BJ (cell line): ENCODE measurements around the gene RMDN3. TPM values are rescaled to one million over a fixed set of nuclear protein-coding genes. Genes with fewer than 3 reads are reported as not detected.

Experiments
- CTCF ChIA-PET: fragments of 350-600 bp; formaldehyde crosslinking; extraction: SDS; loops from one replicate; lab custom pipeline; 2021; ENCODE audit warnings: antibody characterized with exemption, inconsistent platforms; lab: Yijun Ruan, JAX
- POLR2A ChIA-PET: fragments of 300-600 bp; sonication (Branson Sonifier 250); formaldehyde crosslinking; extraction: SDS; loops from one replicate; lab custom pipeline; 2021; ENCODE audit warnings: antibody characterized with exemption; lab: Charles Lee
- DNase-seq: peaks from one replicate; pipeline ENCODE4 v3.0.0-alpha.2; 2011; ENCODE audit warnings: low read depth
- H3K27me3 ChIP-seq: 2 replicates; pipeline ENCODE4 v1.6.0; 2011; ENCODE audit warnings: low read length; ENCODE audit not compliant: control insufficient read depth, insufficient read depth
- H3K36me3 ChIP-seq: 2 replicates; pipeline ENCODE4 v1.5.1; 2011; ENCODE audit warnings: low read length; ENCODE audit not compliant: control insufficient read depth, insufficient read depth
- H3K4me3 ChIP-seq: 2 replicates; pipeline ENCODE4 v1.5.1; 2011; ENCODE audit warnings: low read depth, mild to moderate bottlenecking, control low read depth, low read length
- CTCF ChIP-seq: IDR thresholded peaks from 2 replicates; pipeline ENCODE4 v1.5.1; 2011; ENCODE audit warnings: low read depth, mild to moderate bottlenecking, control low read depth, inconsistent platforms, low read length, moderate library complexity; ENCODE audit not compliant: insufficient read depth
- polyA plus RNA-seq: library from polyadenylated mRNA; depleted of rRNA; stranded (reverse); fragments of >200 nt; gene quantifications from 2 replicates; pipeline ENCODE4 v1.2.3, GENCODE V29; 2011

The RMDN3 gene
- polyA plus RNA-seq, 1 experiment: 28.3 TPM

- TF ChIP-seq CTCF: no peak
- POLR2A ChIA-PET: no interaction called here
- CTCF ChIA-PET: no interaction called here
- Histone ChIP-seq H3K27me3 (no peaks in the 10 kb centered on the region), H3K36me3 (no peaks in the 10 kb centered on the region), H3K4me3 (no peak overlapping the region)
- DNase-seq: no peak
These were observed 34.9 kb upstream of the RMDN3 start for GRCh38 chr15:40789999-40790398.

- TF ChIP-seq CTCF: no peak
- Histone ChIP-seq H3K36me3 (no peaks in the 10 kb centered on the region), H3K27me3 (no peaks in the 10 kb centered on the region), H3K4me3 (no peak overlapping the region)
- ChIA-PET CTCF (no interaction called here), POLR2A (no interaction called here)
- no peak for DNase-seq
These were observed 34.1 kb upstream of the RMDN3 start for GRCh38 chr15:40789119-40789518.

GRCh38 chr15:40787991-40788390 is 32.9 kb upstream of the RMDN3 start:
- H3K27me3 ChIP-seq: no peaks in the 10 kb centered on the region
- DNase-seq: no peak
- TF ChIP-seq CTCF: no peak
- POLR2A ChIA-PET: no interaction called here
- CTCF ChIA-PET: interaction anchor here (1.8 kb wide), 1 partner anchor 70 kb away, joined by 6 read pairs; no protein-coding TSS in a partner anchor
- no peak overlapping the region for H3K4me3 ChIP-seq
- H3K36me3 ChIP-seq: no peaks in the 10 kb centered on the region

GRCh38 chr15:40787344-40787841 is 32.3 kb upstream of the RMDN3 start:
- Histone ChIP-seq H3K4me3 (no peak overlapping the region), H3K36me3 (no peaks in the 10 kb centered on the region), H3K27me3 (no peaks in the 10 kb centered on the region)
- no peak for DNase-seq
- POLR2A ChIA-PET: no interaction called here
- TF ChIP-seq CTCF: no peak
- CTCF ChIA-PET: interaction anchor here (1.8 kb wide), 1 partner anchor 70 kb away, joined by 6 read pairs; no protein-coding TSS in a partner anchor

- ChIA-PET POLR2A (no interaction called here), CTCF (interaction anchor here (1.1 to 1.3 kb wide), 3 partner anchors 9 to 107 kb away, joined by 3 read pairs; no protein-coding TSS in a partner anchor)
- Histone ChIP-seq H3K27me3 (no peaks in the 10 kb centered on the region), H3K4me3 (no peak overlapping the region), H3K36me3 (no peaks in the 10 kb centered on the region)
- no peak for DNase-seq
- no peak for TF ChIP-seq CTCF
These were observed 30.8 kb upstream of the RMDN3 start for GRCh38 chr15:40785814-40786213.
